Karpas-422 (cell line): Measurements from ENCODE around the gene BPI. TPM values are rescaled to one million over a fixed set of nuclear protein-coding genes. Genes with fewer than 3 reads are reported as not detected.

Experiments
- DNase-seq: peaks from one replicate; pipeline ENCODE4 v3.0.0-alpha.2; 2015
- H2AFZ ChIP-seq: fragments of 200-600 bp; sonication (generic); 2 replicates; pipeline ENCODE4 v1.6.1; 2014; ENCODE audit warnings: antibody characterized with exemption, low read length, mixed read lengths
- H3K27ac ChIP-seq: fragments of 200-600 bp; sonication (generic); 2 replicates; pipeline ENCODE4 v1.5.1; 2014; ENCODE audit warnings: mild to moderate bottlenecking, low read length, moderate library complexity
- H3K27me3 ChIP-seq: fragments of 200-600 bp; sonication (generic); 2 replicates; pipeline ENCODE4 v1.6.1; 2014; ENCODE audit warnings: low read length, mixed read lengths
- H3K36me3 ChIP-seq: fragments of 200-600 bp; sonication (generic); 2 replicates; pipeline ENCODE4 v1.6.1; 2014; ENCODE audit warnings: low read length, mixed read lengths; ENCODE audit not compliant: insufficient read depth
- H3K4me1 ChIP-seq: fragments of 200-600 bp; sonication (generic); 2 replicates; pipeline ENCODE4 v1.6.1; 2014; ENCODE audit warnings: mild to moderate bottlenecking, low read length, mixed read lengths
- H3K4me2 ChIP-seq: fragments of 200-600 bp; sonication (generic); 2 replicates; pipeline ENCODE4 v1.6.1; 2014; ENCODE audit warnings: low read length, low read depth, mild to moderate bottlenecking; ENCODE audit not compliant: poor library complexity, severe bottlenecking
- H3K4me3 ChIP-seq: fragments of 200-600 bp; sonication (generic); 2 replicates; pipeline ENCODE4 v1.5.1; 2014; ENCODE audit warnings: mild to moderate bottlenecking, antibody characterized with exemption, low read length, mixed read lengths
- H3K79me2 ChIP-seq: fragments of 200-600 bp; sonication (generic); 2 replicates; pipeline ENCODE4 v1.6.1; 2014; ENCODE audit warnings: mild to moderate bottlenecking, low read length, mixed read lengths
- H3K9ac ChIP-seq: fragments of 200-600 bp; sonication (generic); 2 replicates; pipeline ENCODE4 v1.6.0; 2014; ENCODE audit warnings: low read length
- H3K9me2 ChIP-seq: fragments of 200-600 bp; sonication (generic), shearing (Covaris generic); replicated peaks from 2 replicates; pipeline ENCODE4 v1.6.0; 2014; ENCODE audit warnings: mild to moderate bottlenecking, low read length, moderate library complexity; ENCODE audit not compliant: insufficient read depth
- H3K9me3 ChIP-seq: fragments of 300-700, 200-600 bp; sonication (generic); 2 replicates; pipeline ENCODE4 v1.6.1; 2014; ENCODE audit warnings: low read length, mixed read lengths
- H4K20me1 ChIP-seq: fragments of 200-600 bp; sonication (generic); 2 replicates; pipeline ENCODE4 v1.6.1; 2014; ENCODE audit warnings: mild to moderate bottlenecking, antibody characterized with exemption, low read length, low read depth; ENCODE audit not compliant: insufficient read depth
- total RNA-seq: library from RNA; depleted of rRNA; stranded (reverse); fragments of >200 nt; shearing (Covaris generic); gene quantifications from 2 replicates; pipeline ENCODE4 v1.2.3, GENCODE V29; 2014; ENCODE audit warnings: low replicate concordance

The BPI gene
- total RNA-seq, 1 experiment from 2014 or later, result not detected

- Histone ChIP-seq H3K36me3 (no peaks in the 10 kb centered on the region), H3K27me3 (no peaks in the 10 kb centered on the region), H3K27ac (no peak overlapping the region), H3K9ac (no peak overlapping the region), H2AFZ (no peak overlapping the region), H3K9me3 (no peaks in the 10 kb centered on the region), H4K20me1 (no peaks in the 10 kb centered on the region), H3K4me2 (no peak overlapping the region), H3K9me2 (no peaks in the 10 kb centered on the region), H3K4me3 (no peak overlapping the region), H3K4me1 (no peaks in the 10 kb centered on the region), H3K79me2 (no peaks in the 10 kb centered on the region)
- DNase-seq, result no peak
Measured at GRCh38 chr20:38350879-38351775, 47.2 kb downstream of the BPI start.

GRCh38 chr20:38353316-38353715, 49.4 kb downstream of the BPI start:
- Histone ChIP-seq H4K20me1 (no peaks in the 10 kb centered on the region), H3K79me2 (no peaks in the 10 kb centered on the region), H3K4me1 (no peaks in the 10 kb centered on the region), H3K27me3 (no peaks in the 10 kb centered on the region), H3K27ac (no peak overlapping the region), H3K36me3 (no peaks in the 10 kb centered on the region), H3K9me2 (no peaks in the 10 kb centered on the region), H2AFZ (no peak overlapping the region), H3K9me3 (no peaks in the 10 kb centered on the region), H3K9ac (no peak overlapping the region), H3K4me2 (no peak overlapping the region), H3K4me3 (no peak overlapping the region)
- DNase-seq, result no peak

GRCh38 chr20:38354227-38354626, 50.3 kb downstream of the BPI start:
- Histone ChIP-seq H2AFZ (no peak overlapping the region), H3K9me3 (no peaks in the 10 kb centered on the region), H3K9ac (no peak overlapping the region), H3K36me3 (no peaks in the 10 kb centered on the region), H3K27ac (no peak overlapping the region), H3K4me2 (no peak overlapping the region), H3K4me1 (no peaks in the 10 kb centered on the region), H3K79me2 (no peaks in the 10 kb centered on the region), H3K9me2 (no peaks in the 10 kb centered on the region), H4K20me1 (no peaks in the 10 kb centered on the region), H3K27me3 (no peaks in the 10 kb centered on the region), H3K4me3 (no peak overlapping the region)
- no peak for DNase-seq

GRCh38 chr20:38355161-38356012, 51.4 kb downstream of the BPI start:
- Histone ChIP-seq H3K9ac (no peak overlapping the region), H3K4me3 (no peak overlapping the region), H4K20me1 (no peaks in the 10 kb centered on the region), H3K27me3 (no peaks in the 10 kb centered on the region), H3K9me2 (no peaks in the 10 kb centered on the region), H3K4me1 (no peaks in the 10 kb centered on the region), H3K36me3 (no peaks in the 10 kb centered on the region), H2AFZ (no peak overlapping the region), H3K79me2 (no peaks in the 10 kb centered on the region), H3K4me2 (no peak overlapping the region), H3K9me3 (no peaks in the 10 kb centered on the region), H3K27ac (no peak overlapping the region)
- DNase-seq, result no peak

GRCh38 chr20:38357653-38358207, 53.8 kb downstream of the BPI start:
- H3K27ac ChIP-seq, result no peak overlapping the region
- no peak for DNase-seq
- H3K9ac ChIP-seq, result no peak overlapping the region
- H3K4me2 ChIP-seq, result no peak overlapping the region
- no peak overlapping the region for H2AFZ ChIP-seq
- H3K9me2 ChIP-seq, result no peaks in the 10 kb centered on the region
- no peak overlapping the region for H3K4me3 ChIP-seq
- no peaks in the 10 kb centered on the region for H3K36me3 ChIP-seq
- H3K79me2 ChIP-seq, result no peaks in the 10 kb centered on the region
- no peaks in the 10 kb centered on the region for H3K9me3 ChIP-seq
- H3K27me3 ChIP-seq, result no peaks in the 10 kb centered on the region
- H3K4me1 ChIP-seq, result no peaks in the 10 kb centered on the region
- no peaks in the 10 kb centered on the region for H4K20me1 ChIP-seq

GRCh38 chr20:38358556-38358955, 54.6 kb downstream of the BPI start:
- H3K79me2 ChIP-seq, result no peaks in the 10 kb centered on the region
- H3K4me3 ChIP-seq, result no peak overlapping the region
- no peaks in the 10 kb centered on the region for H3K27me3 ChIP-seq
- H3K4me1 ChIP-seq, result no peaks in the 10 kb centered on the region
- no peak overlapping the region for H3K4me2 ChIP-seq
- H3K27ac ChIP-seq, result no peak overlapping the region
- H3K9me2 ChIP-seq, result no peaks in the 10 kb centered on the region
- no peak for DNase-seq
- no peak overlapping the region for H3K9ac ChIP-seq
- no peak overlapping the region for H2AFZ ChIP-seq
- H3K36me3 ChIP-seq, result no peaks in the 10 kb centered on the region
- H3K9me3 ChIP-seq, result no peaks in the 10 kb centered on the region
- H4K20me1 ChIP-seq, result no peaks in the 10 kb centered on the region

GRCh38 chr20:38363004-38363747, 59.2 kb downstream of the BPI start:
- Histone ChIP-seq H4K20me1 (no peaks in the 10 kb centered on the region), H3K79me2 (no peaks in the 10 kb centered on the region), H3K27ac (no peak overlapping the region), H3K36me3 (no peaks in the 10 kb centered on the region), H3K4me2 (no peak overlapping the region), H3K9me3 (no peaks in the 10 kb centered on the region), H3K27me3 (no peaks in the 10 kb centered on the region), H3K9me2 (no peaks in the 10 kb centered on the region), H3K4me3 (no peak overlapping the region), H3K9ac (no peak overlapping the region), H3K4me1 (no peaks in the 10 kb centered on the region), H2AFZ (no peak overlapping the region)
- DNase-seq, result no peak
